Thoracic aorta (tissue), 2 donors: Measurements from ENCODE around the gene CIZ1. TPM values are rescaled to one million over a fixed set of nuclear protein-coding genes. Genes with fewer than 3 reads are reported as not detected.

ENCODE experiments used
- ATAC-seq: fragments of 150-250 bp; one replicate; pipeline ENCODE4 v1.8.0; 2017; ENCODE audit warnings: low read depth; ENCODE audit not compliant: insufficient number of reproducible peaks, low FRiP score
- DNase-seq: peaks from one replicate; pipeline ENCODE4 v3.0.0-alpha.2; 2020; ENCODE audit warnings: low spot score
- H3K27ac ChIP-seq, 2 donors: fragments of 200-600 bp; sonication (generic); 1 replicate in 1 of 2; 2 replicates in 1 of 2; pipeline ENCODE4 v1.5.1; 2016; ENCODE audit warnings: mild to moderate bottlenecking in 2 of 2, moderate library complexity in 2 of 2
- H3K27me3 ChIP-seq: fragments of 200-600 bp; sonication (generic); replicated peaks from 2 replicates; pipeline ENCODE4 v1.6.0; 2016; ENCODE audit warnings: mild to moderate bottlenecking; ENCODE audit not compliant: insufficient read depth
- H3K36me3 ChIP-seq: fragments of 200-600 bp; sonication (generic); one replicate; pipeline ENCODE4 v1.5.1; 2016
- H3K4me1 ChIP-seq, 2 donors: fragments of 200-600 bp; sonication (generic); 1 replicate in 1 of 2; 2 replicates in 1 of 2; pipeline versions ENCODE4 v1.5.1 to v1.6.0; 2016; ENCODE audit warnings: low read depth in 2 of 2, mild to moderate bottlenecking in 1 of 2; ENCODE audit not compliant: control insufficient read depth in 1 of 2
- H3K4me3 ChIP-seq: fragments of 200-600 bp; sonication (generic); 2 replicates; pipeline ENCODE4 v1.5.1; 2016; ENCODE audit warnings: mild to moderate bottlenecking
- H3K9me3 ChIP-seq: fragments of 200-600 bp; sonication (generic); 2 replicates; pipeline ENCODE4 v1.5.1; 2016
- total RNA-seq, 2 donors: library from RNA; depleted of rRNA; stranded (reverse); fragments of >200 nt; gene quantifications; one replicate each; pipeline versions ENCODE4 v1.1.0 to v1.2.3, GENCODE V29; 2016
- TF ChIP-seq, protein P1 (sequence below): fragments of 200-600 bp; sonication (generic); IDR thresholded peaks from one replicate; pipeline ENCODE4 v1.5.1; 2019; ENCODE audit warnings: antibody characterized with exemption

Gene CIZ1
- total RNA-seq, 2 donors from 2014 or later, result 68.0 to 86.0 TPM

DNA sequence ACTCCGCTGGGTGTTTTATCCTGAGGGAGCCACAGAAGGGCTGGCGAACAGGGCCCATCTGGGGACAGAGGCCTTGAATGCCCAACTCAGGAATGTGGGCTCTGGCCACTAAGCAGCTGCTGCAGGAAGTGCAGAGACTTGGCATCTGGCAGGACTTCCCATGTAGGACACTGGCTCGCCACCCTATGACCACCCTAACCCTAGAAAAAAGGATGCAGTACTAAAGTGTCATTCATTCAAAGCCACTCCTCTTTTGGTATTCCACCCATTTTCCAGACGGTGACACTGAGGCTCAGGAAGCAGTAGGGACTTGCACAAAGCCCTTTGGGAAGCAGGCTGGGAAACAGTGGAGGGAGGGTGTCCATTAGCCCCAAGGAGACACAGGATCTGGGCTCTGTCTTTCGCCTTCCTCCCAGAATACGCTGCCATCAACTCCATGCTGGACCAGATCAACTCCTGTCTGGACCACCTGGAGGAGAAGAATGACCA, 28.3 kb downstream of the CIZ1 start:
- ATAC-seq, result no peak
- TF ChIP-seq, protein P1, sequence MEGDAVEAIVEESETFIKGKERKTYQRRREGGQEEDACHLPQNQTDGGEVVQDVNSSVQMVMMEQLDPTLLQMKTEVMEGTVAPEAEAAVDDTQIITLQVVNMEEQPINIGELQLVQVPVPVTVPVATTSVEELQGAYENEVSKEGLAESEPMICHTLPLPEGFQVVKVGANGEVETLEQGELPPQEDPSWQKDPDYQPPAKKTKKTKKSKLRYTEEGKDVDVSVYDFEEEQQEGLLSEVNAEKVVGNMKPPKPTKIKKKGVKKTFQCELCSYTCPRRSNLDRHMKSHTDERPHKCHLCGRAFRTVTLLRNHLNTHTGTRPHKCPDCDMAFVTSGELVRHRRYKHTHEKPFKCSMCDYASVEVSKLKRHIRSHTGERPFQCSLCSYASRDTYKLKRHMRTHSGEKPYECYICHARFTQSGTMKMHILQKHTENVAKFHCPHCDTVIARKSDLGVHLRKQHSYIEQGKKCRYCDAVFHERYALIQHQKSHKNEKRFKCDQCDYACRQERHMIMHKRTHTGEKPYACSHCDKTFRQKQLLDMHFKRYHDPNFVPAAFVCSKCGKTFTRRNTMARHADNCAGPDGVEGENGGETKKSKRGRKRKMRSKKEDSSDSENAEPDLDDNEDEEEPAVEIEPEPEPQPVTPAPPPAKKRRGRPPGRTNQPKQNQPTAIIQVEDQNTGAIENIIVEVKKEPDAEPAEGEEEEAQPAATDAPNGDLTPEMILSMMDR, result no peak
- peaks cover 34% of the 10 kb centered on the region for H3K36me3 ChIP-seq

DNA sequence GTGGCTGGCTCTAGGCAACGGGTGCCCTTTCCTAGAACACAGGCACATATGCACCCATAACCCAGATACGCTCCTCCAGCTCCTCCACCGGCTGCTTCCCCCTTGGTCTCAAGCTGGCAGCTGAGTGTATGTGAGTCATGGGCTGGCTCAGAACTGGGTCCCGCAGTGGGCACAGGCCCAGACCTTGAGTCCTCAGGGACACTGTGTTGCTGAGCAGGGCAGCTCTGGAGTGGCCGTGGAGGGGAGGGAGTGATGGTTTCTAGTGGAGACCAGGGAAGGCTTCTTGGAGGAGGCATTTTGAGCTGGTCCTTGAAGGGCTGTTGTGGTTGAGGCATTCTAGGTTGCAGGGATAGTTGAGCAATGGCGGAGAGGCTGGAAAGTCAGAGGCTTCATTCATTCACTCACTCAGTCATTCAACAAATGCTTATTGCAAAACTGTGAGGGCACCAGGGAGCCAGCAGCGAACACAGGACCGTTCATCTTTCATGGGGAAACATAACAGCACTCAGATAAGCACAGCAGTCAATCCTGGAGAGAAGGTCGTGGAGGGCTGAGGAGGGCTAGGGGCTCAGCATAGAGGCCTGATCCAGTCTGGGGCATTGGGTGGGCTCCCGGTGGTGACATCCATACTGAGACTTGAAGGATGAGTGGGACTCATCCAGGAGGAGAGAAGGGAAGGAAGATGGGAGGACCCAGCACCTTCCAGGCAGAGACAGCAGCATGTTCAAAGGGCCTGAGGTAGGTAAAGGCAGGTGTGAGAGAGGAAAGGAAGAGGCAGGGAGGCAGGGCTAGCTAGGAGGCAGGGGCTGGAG, 29.0 kb downstream of the CIZ1 start:
- Histone ChIP-seq H3K27ac (peak overlapping the region in 1 of 2 donors; percentile 2), H3K4me1 (peaks cover 12 to 25% of the 10 kb centered on the region in 2 donors), H3K27me3 (no peaks in the 10 kb centered on the region), H3K36me3 (peaks cover 29% of the 10 kb centered on the region), H3K9me3 (no peaks in the 10 kb centered on the region), H3K4me3 (no peak overlapping the region)
- TF ChIP-seq, protein P1, result no peak
- ATAC-seq, result no peak
- DNase-seq, result peak; percentile 39

More for the DNA sequence above, 28.3 kb downstream of the CIZ1 start:
- no peaks in the 10 kb centered on the region for H3K9me3 ChIP-seq
- no peak for DNase-seq
- H3K27ac ChIP-seq, result no peak overlapping the region
- peaks cover 12 to 25% of the 10 kb centered on the region in 2 donors for H3K4me1 ChIP-seq
- no peaks in the 10 kb centered on the region for H3K27me3 ChIP-seq
- no peak overlapping the region for H3K4me3 ChIP-seq

DNA sequence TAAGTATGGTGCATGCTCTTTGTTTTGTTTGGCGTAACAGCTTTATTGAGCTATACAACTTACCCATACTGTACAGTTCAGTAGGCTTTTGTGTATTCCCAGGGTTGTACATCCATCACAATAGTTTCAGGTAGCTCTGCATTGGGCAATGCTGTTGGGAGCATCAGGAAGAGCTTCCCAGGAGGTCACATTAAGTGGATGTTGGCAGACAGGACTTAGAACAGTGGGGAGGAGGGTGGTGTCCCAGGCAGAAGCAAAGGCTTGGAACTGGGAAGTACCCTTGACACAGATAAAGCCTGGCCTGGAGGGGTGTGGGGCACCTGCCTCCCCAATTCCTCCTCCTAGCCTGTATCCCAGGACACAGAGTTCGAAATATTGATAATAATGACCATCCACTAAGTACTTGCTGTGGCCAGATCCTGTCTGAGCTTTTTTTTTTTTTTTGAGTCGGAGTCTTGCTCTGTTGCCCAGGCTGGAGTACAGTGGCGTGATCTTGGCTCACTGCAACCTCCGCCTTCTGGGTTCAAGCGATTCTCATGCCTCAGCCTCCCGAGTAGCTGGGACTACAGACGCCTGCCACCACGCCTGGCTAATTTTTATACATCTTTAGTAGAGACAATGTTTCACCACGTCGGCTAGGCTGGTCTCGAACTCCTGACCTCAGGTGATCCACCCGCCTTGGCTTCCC, 30.0 kb downstream of the CIZ1 start:
- H3K4me3 ChIP-seq, result peak overlapping the region; percentile 98
- DNase-seq (no peak), ATAC-seq (no peak)
- no peaks in the 10 kb centered on the region for H3K27me3 ChIP-seq
- H3K36me3 ChIP-seq, result peaks cover 19% of the 10 kb centered on the region
- no peak overlapping the region for H3K27ac ChIP-seq
- peaks cover 12 to 25% of the 10 kb centered on the region in 2 donors for H3K4me1 ChIP-seq
- TF ChIP-seq, protein P1, result no peak
- H3K9me3 ChIP-seq, result no peaks in the 10 kb centered on the region

DNA sequence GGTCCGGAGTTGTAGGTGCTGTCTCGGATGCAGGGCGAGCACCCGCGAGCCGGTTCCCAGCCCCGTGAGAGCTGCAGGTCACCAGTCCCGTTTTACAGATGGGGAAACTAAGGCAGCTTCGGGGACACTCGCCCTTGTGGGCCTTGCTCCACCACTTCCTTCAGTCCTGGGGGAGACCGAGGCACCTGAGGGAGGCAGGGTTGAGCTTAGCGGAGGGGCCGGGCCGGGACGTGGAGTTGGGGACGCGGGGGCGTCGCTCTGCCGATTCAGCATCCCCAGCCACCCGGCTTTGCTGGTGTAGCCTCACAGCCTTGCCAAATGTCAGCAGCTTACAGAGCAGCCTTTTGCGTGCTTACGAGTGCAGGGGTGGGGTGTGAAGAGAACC, 30.8 kb downstream of the CIZ1 start:
- Histone ChIP-seq H3K9me3 (no peaks in the 10 kb centered on the region), H3K36me3 (peaks cover 14% of the 10 kb centered on the region), H3K27me3 (no peaks in the 10 kb centered on the region), H3K4me1 (peaks cover 12 to 25% of the 10 kb centered on the region in 2 donors), H3K4me3 (peak overlapping the region; percentile 98), H3K27ac (peak overlapping the region; percentile 68 to 79)
- TF ChIP-seq, protein P1, result no peak
- DNase-seq (no peak), ATAC-seq (no peak)
